ENCODE results near the gene BTBD19.

DNA sequence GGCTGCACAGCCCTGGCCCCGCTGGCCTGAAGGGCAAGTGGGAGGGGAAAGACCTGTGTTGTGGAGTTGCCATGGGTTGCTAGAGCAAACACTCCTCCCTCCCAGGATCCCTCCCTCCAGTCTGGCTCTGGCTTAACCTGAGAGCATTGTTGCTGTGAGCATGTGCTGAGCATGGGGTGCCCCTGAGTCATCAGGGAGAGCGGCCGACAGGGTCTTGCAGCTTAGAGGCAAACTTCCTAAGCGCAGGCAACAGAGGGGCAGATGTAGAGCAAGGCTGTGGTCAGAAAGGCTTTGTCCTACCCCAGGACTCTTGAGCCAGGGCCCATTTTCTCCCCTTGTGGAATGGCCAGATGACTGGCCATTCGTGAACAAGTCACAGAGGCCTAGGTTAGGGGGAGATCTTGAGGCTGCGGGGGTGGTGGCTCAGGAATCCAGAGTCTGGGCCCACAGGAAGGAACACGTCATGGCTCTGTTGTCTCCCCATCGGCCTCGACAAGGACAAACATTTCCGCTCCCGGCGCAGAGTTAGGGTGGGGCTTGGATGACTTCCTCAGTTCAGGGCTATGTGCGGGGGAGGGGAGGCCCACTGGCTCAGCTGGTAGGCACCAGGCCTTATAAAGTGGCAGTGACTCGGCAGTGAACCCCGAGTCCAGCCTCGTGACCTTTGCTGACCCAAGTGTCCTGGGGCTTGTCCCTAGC lies 810 bp upstream of the BTBD19 start:
- TF ChIP-seq CTCF (IDR thresholded peaks at IDR 0.05) (no peak), EZH2 (IDR thresholded peaks at IDR 0.05) (no peak), EZH2phosphoT487 (IDR thresholded peaks at IDR 0.05) (no peak)

All from neural progenitor cell (in vitro differentiated cells).